HG03139 (cell line): Measurements from ENCODE around the gene PDK2.
"Not testable (repeated sequence)": the region's sequence is repeated elsewhere in the genome, so short reads cannot be mapped to it uniquely, and the experiment has no call there.

ENCODE experiments used
- ATAC-seq: cut with Tn5 transposase; IDR thresholded peaks from one replicate; pipeline ENCODE4 v1.9.1; 2021; ENCODE audit not compliant: unreplicated experiment

PDK2 gene

GRCh38 chr17:50058296-50058953, 36.7 kb upstream of the PDK2 start:
- no peak for ATAC-seq

- ATAC-seq = no peak
Observed at GRCh38 chr17:50059256-50059655, 35.9 kb upstream of the PDK2 start.

- no peak for ATAC-seq
Observed at GRCh38 chr17:50059759-50060273, 35.3 kb upstream of the PDK2 start.

- ATAC-seq = no peak
Observed at GRCh38 chr17:50060951-50061712, 34.0 kb upstream of the PDK2 start.

- not testable (repeated sequence) for ATAC-seq
Observed at GRCh38 chr17:50061713-50062045, 33.5 kb upstream of the PDK2 start.

GRCh38 chr17:50062293-50063243, 32.6 kb upstream of the PDK2 start:
- ATAC-seq = no peak

GRCh38 chr17:50063561-50064252, 31.4 kb upstream of the PDK2 start:
- no peak for ATAC-seq

GRCh38 chr17:50064253-50065001, 30.7 kb upstream of the PDK2 start:
- no peak for ATAC-seq

GRCh38 chr17:50065056-50065455, 30.1 kb upstream of the PDK2 start:
- ATAC-seq = no peak

- no peak for ATAC-seq
Observed at GRCh38 chr17:50066995-50067394, 28.2 kb upstream of the PDK2 start.

- no peak for ATAC-seq
Observed at GRCh38 chr17:50067996-50068395, 27.2 kb upstream of the PDK2 start.

- no peak for ATAC-seq
Observed at GRCh38 chr17:50070908-50071680, 24.1 kb upstream of the PDK2 start.

- no peak for ATAC-seq
Observed at GRCh38 chr17:50071692-50072091, 23.5 kb upstream of the PDK2 start.

- ATAC-seq = no peak
Observed at GRCh38 chr17:50072130-50072529, 23.0 kb upstream of the PDK2 start.

GRCh38 chr17:50072925-50073324, 22.2 kb upstream of the PDK2 start:
- ATAC-seq = no peak

GRCh38 chr17:50074227-50074626, 20.9 kb upstream of the PDK2 start:
- no peak for ATAC-seq

GRCh38 chr17:50075446-50076032, 19.6 kb upstream of the PDK2 start:
- ATAC-seq = no peak

GRCh38 chr17:50076221-50076590, 18.9 kb upstream of the PDK2 start:
- ATAC-seq = no peak

GRCh38 chr17:50076591-50077235, 18.4 kb upstream of the PDK2 start:
- no peak for ATAC-seq
